Type B pancreatic cell (in vitro differentiated cells): ENCODE data around the gene RBM26. TPM values are rescaled to one million over a fixed set of nuclear protein-coding genes. Genes with fewer than 3 reads are reported as not detected.

Source experiments
- DNase-seq: peaks from one replicate; pipeline ENCODE4 v3.0.0; 2021; ENCODE audit warnings: mixed read lengths; ENCODE audit not compliant: unreplicated experiment; ENCODE audit errors: extremely low spot score
- H3K27ac Mint-ChIP-seq: 2 replicates; pipeline ENCODE4 v1.8.0; 2021; ENCODE audit warnings: mild to moderate bottlenecking, mixed read lengths
- H3K27me3 Mint-ChIP-seq: 2 replicates; pipeline ENCODE4 v1.8.0; 2021; ENCODE audit warnings: mixed read lengths
- H3K36me3 Mint-ChIP-seq: 2 replicates; pipeline ENCODE4 v1.8.0; 2021; ENCODE audit warnings: mixed read lengths
- H3K4me1 Mint-ChIP-seq: one replicate; pipeline ENCODE4 v1.8.0; 2021; ENCODE audit warnings: mixed read lengths; ENCODE audit not compliant: unreplicated experiment
- H3K4me3 Mint-ChIP-seq: 2 replicates; pipeline ENCODE4 v1.8.0; 2021; ENCODE audit warnings: mild to moderate bottlenecking, mixed read lengths
- H3K9me3 Mint-ChIP-seq: 2 replicates; pipeline ENCODE4 v1.8.0; 2021; ENCODE audit warnings: mixed read lengths
- total RNA-seq: library from RNA; stranded (reverse); gene quantifications from 2 replicates; pipeline ENCODE4 v1.2.1, GENCODE V29; 2021; ENCODE audit warnings: low replicate concordance
- TF ChIP-seq, protein P1 (sequence below): fragments of 200-600 bp; sonication (generic); conservative IDR thresholded peaks from 2 replicates; pipeline ENCODE4 v1.5.0; 2021; ENCODE audit warnings: antibody characterized with exemption, mild to moderate bottlenecking

Gene RBM26
- total RNA-seq, 1 donor from 2014 or later: 66.9 TPM

DNA sequence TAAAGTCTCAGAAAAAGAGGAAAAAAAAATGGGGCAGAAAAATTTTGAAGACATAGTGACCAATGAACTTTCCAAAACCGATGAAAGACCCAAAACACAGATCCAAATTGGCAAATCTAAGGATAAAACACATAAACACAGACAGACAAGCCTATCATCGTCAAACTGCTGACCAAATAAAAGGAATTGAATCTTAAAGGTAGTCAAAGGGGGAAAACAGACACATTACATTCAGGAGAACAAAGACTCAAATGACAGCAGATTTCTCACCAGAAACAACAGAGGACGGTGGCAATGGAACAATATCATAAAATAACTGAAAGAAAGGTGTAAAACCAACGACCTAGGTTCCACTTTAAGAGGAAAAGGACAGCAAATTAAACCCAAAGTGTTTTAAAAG, 10.2 kb downstream of the RBM26 start:
- H3K4me1 Mint-ChIP-seq: peaks cover 23% of the 10 kb centered on the region
- TF ChIP-seq, protein P1, sequence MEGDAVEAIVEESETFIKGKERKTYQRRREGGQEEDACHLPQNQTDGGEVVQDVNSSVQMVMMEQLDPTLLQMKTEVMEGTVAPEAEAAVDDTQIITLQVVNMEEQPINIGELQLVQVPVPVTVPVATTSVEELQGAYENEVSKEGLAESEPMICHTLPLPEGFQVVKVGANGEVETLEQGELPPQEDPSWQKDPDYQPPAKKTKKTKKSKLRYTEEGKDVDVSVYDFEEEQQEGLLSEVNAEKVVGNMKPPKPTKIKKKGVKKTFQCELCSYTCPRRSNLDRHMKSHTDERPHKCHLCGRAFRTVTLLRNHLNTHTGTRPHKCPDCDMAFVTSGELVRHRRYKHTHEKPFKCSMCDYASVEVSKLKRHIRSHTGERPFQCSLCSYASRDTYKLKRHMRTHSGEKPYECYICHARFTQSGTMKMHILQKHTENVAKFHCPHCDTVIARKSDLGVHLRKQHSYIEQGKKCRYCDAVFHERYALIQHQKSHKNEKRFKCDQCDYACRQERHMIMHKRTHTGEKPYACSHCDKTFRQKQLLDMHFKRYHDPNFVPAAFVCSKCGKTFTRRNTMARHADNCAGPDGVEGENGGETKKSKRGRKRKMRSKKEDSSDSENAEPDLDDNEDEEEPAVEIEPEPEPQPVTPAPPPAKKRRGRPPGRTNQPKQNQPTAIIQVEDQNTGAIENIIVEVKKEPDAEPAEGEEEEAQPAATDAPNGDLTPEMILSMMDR: no peak

DNA sequence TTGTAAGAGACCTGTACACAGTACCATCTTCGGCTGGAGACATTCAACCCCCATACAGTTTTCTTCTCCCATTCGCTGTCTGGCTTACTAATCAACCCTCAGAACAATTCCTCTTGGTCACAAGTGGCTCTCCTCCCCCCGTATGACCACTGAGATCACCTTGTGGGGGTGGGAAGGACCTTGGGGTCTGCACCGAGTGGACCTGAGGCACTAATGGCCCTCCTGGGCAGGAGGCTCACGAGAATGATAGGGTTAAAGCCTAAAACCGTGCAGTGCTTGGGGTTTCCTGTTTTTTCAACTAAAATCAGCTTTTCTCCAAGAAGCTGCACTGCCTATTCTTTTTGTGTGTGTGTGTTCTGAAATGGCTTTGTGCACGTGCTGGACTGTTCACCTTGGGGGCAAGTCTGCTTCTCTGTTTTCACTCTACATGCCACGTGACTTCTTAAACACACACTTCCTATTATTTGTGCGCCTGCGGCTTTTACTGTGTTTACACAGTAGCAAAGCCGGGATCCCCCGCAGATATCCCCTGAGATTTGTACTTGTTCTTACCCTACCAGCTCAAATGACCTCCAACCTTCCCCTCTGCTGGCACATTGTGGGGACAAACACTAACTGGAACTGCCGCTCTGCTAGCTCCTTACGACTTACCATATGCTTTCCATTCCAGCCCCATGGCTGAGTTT, 12.3 kb downstream of the RBM26 start:
- peaks cover 20% of the 10 kb centered on the region for H3K4me1 Mint-ChIP-seq
- peaks cover 5% of the 10 kb centered on the region for H3K9me3 Mint-ChIP-seq
- peak overlapping the region; percentile 19 for H3K27ac Mint-ChIP-seq
- H3K4me3 Mint-ChIP-seq: peak overlapping the region; percentile 58
- H3K36me3 Mint-ChIP-seq: peaks cover 36% of the 10 kb centered on the region
- TF ChIP-seq, protein P1: no peak
- no peaks in the 10 kb centered on the region for H3K27me3 Mint-ChIP-seq
- DNase-seq: no peak

More for the DNA sequence above, 10.2 kb downstream of the RBM26 start:
- Mint-ChIP-seq H3K27ac (no peak overlapping the region), H3K9me3 (peaks cover 5% of the 10 kb centered on the region), H3K27me3 (no peaks in the 10 kb centered on the region), H3K4me3 (no peak overlapping the region), H3K36me3 (peaks cover 51% of the 10 kb centered on the region)
- DNase-seq: no peak

DNA sequence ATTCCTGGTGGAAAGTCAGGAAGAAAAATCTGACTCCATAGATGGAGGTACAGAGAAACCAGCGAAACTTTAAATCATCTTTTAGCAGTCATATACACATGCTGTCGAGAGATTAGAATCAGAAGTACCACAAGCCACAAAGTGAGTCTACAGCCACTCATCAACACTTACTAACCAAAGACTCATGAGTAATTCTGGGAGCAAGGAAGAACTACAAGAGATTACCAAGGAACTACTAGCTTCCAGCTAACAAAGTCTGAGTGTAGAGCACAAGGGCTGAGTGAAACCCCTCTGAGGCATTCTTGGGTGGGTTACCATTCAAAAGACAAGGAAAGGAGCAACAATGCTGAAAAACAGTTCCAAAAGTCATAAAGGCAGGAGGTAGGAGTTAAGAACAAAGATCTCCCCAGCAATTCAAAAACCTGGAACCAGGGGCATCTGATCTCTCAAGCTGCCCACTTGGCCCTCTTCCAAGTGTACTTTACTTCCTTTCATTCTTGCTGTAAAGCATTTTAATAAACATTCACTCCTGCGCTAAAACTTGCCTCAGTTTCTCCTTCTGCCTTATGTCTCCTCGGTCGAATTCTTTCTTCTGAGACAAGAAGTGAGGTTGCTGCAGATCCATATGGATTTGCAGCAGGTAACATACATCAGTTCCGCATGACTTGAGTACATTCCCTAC, 13.0 kb downstream of the RBM26 start:
- Mint-ChIP-seq H3K27me3 (no peaks in the 10 kb centered on the region), H3K27ac (peak overlapping the region; percentile 37), H3K4me1 (peaks cover 24% of the 10 kb centered on the region), H3K4me3 (no peak overlapping the region), H3K9me3 (peaks cover 5% of the 10 kb centered on the region), H3K36me3 (peaks cover 30% of the 10 kb centered on the region)
- DNase-seq: no peak
- TF ChIP-seq, protein P1: no peak

DNA sequence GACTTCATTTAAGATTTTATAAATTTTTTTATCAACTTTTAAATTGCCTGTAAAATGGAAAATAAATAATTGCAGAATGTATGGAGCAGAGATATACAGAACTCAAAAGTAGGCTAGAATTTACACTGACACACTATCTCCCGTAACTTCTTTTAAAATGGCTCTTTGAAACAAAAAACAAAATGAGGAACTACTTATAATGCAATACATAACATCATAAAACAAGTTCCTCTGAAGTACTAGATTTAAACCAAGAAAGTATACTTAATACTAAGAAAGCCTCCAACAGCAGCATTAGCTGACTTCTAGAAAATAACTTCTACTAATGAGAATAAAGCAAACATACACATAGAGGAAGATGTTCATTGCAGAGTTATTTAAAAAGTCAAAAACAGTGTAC, 17.0 kb downstream of the RBM26 start:
- Mint-ChIP-seq H3K27ac (no peak overlapping the region), H3K27me3 (no peaks in the 10 kb centered on the region), H3K9me3 (no peaks in the 10 kb centered on the region), H3K36me3 (peaks cover 7% of the 10 kb centered on the region), H3K4me3 (no peak overlapping the region), H3K4me1 (peaks cover 26% of the 10 kb centered on the region)
- TF ChIP-seq, protein P1: no peak
- no peak for DNase-seq

DNA sequence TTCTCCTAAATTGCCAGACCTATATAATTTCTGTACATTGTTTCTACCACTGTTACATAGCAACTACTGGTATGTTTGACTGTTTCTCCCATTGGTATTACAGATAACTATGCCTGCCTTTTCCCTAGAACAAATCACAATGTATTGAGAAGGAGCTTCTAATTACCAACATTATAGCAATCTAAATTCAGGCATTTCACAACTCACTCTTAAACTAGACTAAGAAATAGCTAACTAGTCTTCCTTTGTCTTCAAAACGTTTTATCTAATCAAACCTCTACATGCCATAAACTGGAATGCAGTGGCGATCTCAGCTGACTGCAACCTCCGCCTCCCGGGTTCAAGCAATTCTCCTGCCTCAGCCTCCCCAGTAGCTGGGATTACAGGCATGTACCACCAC, 18.2 kb downstream of the RBM26 start:
- H3K27me3 Mint-ChIP-seq: no peaks in the 10 kb centered on the region
- peaks cover 20% of the 10 kb centered on the region for H3K4me1 Mint-ChIP-seq
- TF ChIP-seq, protein P1: no peak
- no peak for DNase-seq
- H3K27ac Mint-ChIP-seq: peak overlapping the region; percentile 43
- H3K36me3 Mint-ChIP-seq: peaks cover 9% of the 10 kb centered on the region
- H3K9me3 Mint-ChIP-seq: no peaks in the 10 kb centered on the region
- no peak overlapping the region for H3K4me3 Mint-ChIP-seq
